HAP-1 (cell line): ENCODE results near the gene AIFM1.

Experiments used
- DNase-seq, 2 experiments: peaks; one replicate each; pipeline ENCODE4 v3.0.0-alpha.2; 2016 to 2020; ENCODE audit warnings: low spot score in 2 of 2
- H3K27me3 ChIP-seq: fragments of 250-450 bp; sonication (Bioruptor Pico); 2 replicates; pipeline ENCODE4 v1.5.1; 2020; ENCODE audit warnings: low read depth, mild to moderate bottlenecking, moderate library complexity
- H3K36me3 ChIP-seq: fragments of 250-450 bp; sonication (Bioruptor Pico); replicated peaks from 2 replicates; pipeline ENCODE4 v1.5.1; 2020; ENCODE audit warnings: mild to moderate bottlenecking
- H3K4me1 ChIP-seq: fragments of 250-450 bp; sonication (Bioruptor Pico); 2 replicates; pipeline ENCODE4 v1.5.1; 2020; ENCODE audit warnings: mild to moderate bottlenecking
- H3K4me3 ChIP-seq: fragments of 250-450 bp; sonication (Bioruptor Pico); 2 replicates; pipeline ENCODE4 v1.5.1; 2020; ENCODE audit warnings: mild to moderate bottlenecking, moderate library complexity
- H3K9me3 ChIP-seq: fragments of 250-450 bp; sonication (Bioruptor Pico); 2 replicates; pipeline ENCODE4 v1.5.1; 2020; ENCODE audit warnings: mild to moderate bottlenecking, moderate library complexity
- in situ Hi-C: fragments of 300-500 bp; cut with MboI; formaldehyde crosslinking; loops from 3 replicates; pipeline ENCODE4 v1.14.3; 2020; ENCODE audit warnings: low sequenced_read_pairs, inconsistent platforms, mixed read lengths

AIFM1 gene

GRCh38 chrX:130162094-130162735, 3.4 kb downstream of the AIFM1 start:
- H3K36me3 ChIP-seq, result peaks cover 3% of the 10 kb centered on the region; the same call in 1 of the 2 replicates
- in situ Hi-C loops, result no loop called here
- no peaks in the 10 kb centered on the region for H3K9me3 ChIP-seq
- H3K4me3 ChIP-seq, result no peak overlapping the region
- H3K4me1 ChIP-seq, result peaks cover 22% of the 10 kb centered on the region
- no peak for DNase-seq
- H3K27me3 ChIP-seq, result no peaks in the 10 kb centered on the region

GRCh38 chrX:130159776-130160175, 5.9 kb downstream of the AIFM1 start:
- H3K27me3 ChIP-seq, result no peaks in the 10 kb centered on the region
- no peak overlapping the region for H3K4me3 ChIP-seq
- peaks cover 24% of the 10 kb centered on the region for H3K36me3 ChIP-seq
- peaks cover 13% of the 10 kb centered on the region for H3K4me1 ChIP-seq
- in situ Hi-C loops, result no loop called here
- no peak for DNase-seq
- H3K9me3 ChIP-seq, result no peaks in the 10 kb centered on the region

GRCh38 chrX:130158311-130158710, 7.3 kb downstream of the AIFM1 start:
- in situ Hi-C loops, result no loop called here
- H3K9me3 ChIP-seq, result no peaks in the 10 kb centered on the region
- no peak overlapping the region for H3K4me3 ChIP-seq
- peaks cover 1% of the 10 kb centered on the region for H3K4me1 ChIP-seq
- H3K36me3 ChIP-seq, result peaks cover 26% of the 10 kb centered on the region
- DNase-seq, result no peak
- H3K27me3 ChIP-seq, result no peaks in the 10 kb centered on the region

- Histone ChIP-seq H3K9me3 (no peaks in the 10 kb centered on the region), H3K4me3 (no peak overlapping the region), H3K36me3 (peaks cover 26% of the 10 kb centered on the region), H3K27me3 (no peaks in the 10 kb centered on the region), H3K4me1 (no peaks in the 10 kb centered on the region)
- no peak for DNase-seq
- in situ Hi-C loops, result no loop called here
These were observed 10.1 kb downstream of the AIFM1 start for GRCh38 chrX:130155564-130155963.

- H3K36me3 ChIP-seq, result peaks cover 56% of the 10 kb centered on the region
- H3K4me3 ChIP-seq, result no peak overlapping the region
- no peaks in the 10 kb centered on the region for H3K4me1 ChIP-seq
- H3K27me3 ChIP-seq, result no peaks in the 10 kb centered on the region
- no peaks in the 10 kb centered on the region for H3K9me3 ChIP-seq
- in situ Hi-C loops, result no loop called here
- no peak for DNase-seq
These were observed 18.0 kb downstream of the AIFM1 start for GRCh38 chrX:130147631-130148030.

GRCh38 chrX:130145123-130145522, 20.5 kb downstream of the AIFM1 start:
- peaks cover 72% of the 10 kb centered on the region for H3K36me3 ChIP-seq
- no peaks in the 10 kb centered on the region for H3K9me3 ChIP-seq
- no peak for DNase-seq
- H3K27me3 ChIP-seq, result no peaks in the 10 kb centered on the region
- H3K4me1 ChIP-seq, result no peaks in the 10 kb centered on the region
- no peak overlapping the region for H3K4me3 ChIP-seq
- in situ Hi-C loops, result no loop called here

- DNase-seq, result no peak
- in situ Hi-C loops, result no loop called here
These were observed 21.1 kb downstream of the AIFM1 start for GRCh38 chrX:130144509-130144908.

GRCh38 chrX:130139474-130140201, 26.0 kb downstream of the AIFM1 start:
- H3K27me3 ChIP-seq, result no peaks in the 10 kb centered on the region
- in situ Hi-C loops, result no loop called here
- no peak for DNase-seq
- peaks cover 70% of the 10 kb centered on the region for H3K36me3 ChIP-seq
- H3K4me1 ChIP-seq, result no peaks in the 10 kb centered on the region
- H3K4me3 ChIP-seq, result no peak overlapping the region
- H3K9me3 ChIP-seq, result no peaks in the 10 kb centered on the region

More at GRCh38 chrX:130144509-130144908, 21.1 kb downstream of the AIFM1 start:
- H3K4me3 ChIP-seq, result no peak overlapping the region
- no peaks in the 10 kb centered on the region for H3K4me1 ChIP-seq
- H3K36me3 ChIP-seq, result peaks cover 76% of the 10 kb centered on the region
- H3K27me3 ChIP-seq, result no peaks in the 10 kb centered on the region
- no peaks in the 10 kb centered on the region for H3K9me3 ChIP-seq

GRCh38 chrX:130136961-130137360, 28.7 kb downstream of the AIFM1 start:
- Histone ChIP-seq H3K36me3 (peaks cover 73% of the 10 kb centered on the region), H3K9me3 (no peaks in the 10 kb centered on the region), H3K27me3 (no peaks in the 10 kb centered on the region), H3K4me3 (no peak overlapping the region), H3K4me1 (no peaks in the 10 kb centered on the region)
- no peak for DNase-seq
- in situ Hi-C loops, result no loop called here

- Histone ChIP-seq H3K4me3 (no peak overlapping the region), H3K9me3 (no peaks in the 10 kb centered on the region), H3K36me3 (peaks cover 72% of the 10 kb centered on the region), H3K27me3 (no peaks in the 10 kb centered on the region), H3K4me1 (no peaks in the 10 kb centered on the region)
- in situ Hi-C loops, result no loop called here
- no peak for DNase-seq
These were observed 29.1 kb downstream of the AIFM1 start for GRCh38 chrX:130136496-130136895.

- in situ Hi-C loops, result no loop called here
These were observed 34.7 kb downstream of the AIFM1 start for GRCh38 chrX:130130990-130131389.

GRCh38 chrX:130125091-130125874, 40.4 kb downstream of the AIFM1 start:
- Histone ChIP-seq H3K4me3 (no peak overlapping the region), H3K4me1 (peaks cover 5% of the 10 kb centered on the region), H3K9me3 (no peaks in the 10 kb centered on the region), H3K27me3 (no peaks in the 10 kb centered on the region), H3K36me3 (peaks cover 51% of the 10 kb centered on the region)
- DNase-seq, result no peak
- in situ Hi-C loops, result no loop called here

More at GRCh38 chrX:130130990-130131389, 34.7 kb downstream of the AIFM1 start:
- DNase-seq, result no peak
- no peak overlapping the region for H3K4me3 ChIP-seq
- no peaks in the 10 kb centered on the region for H3K9me3 ChIP-seq
- peaks cover 78% of the 10 kb centered on the region for H3K36me3 ChIP-seq
- no peaks in the 10 kb centered on the region for H3K27me3 ChIP-seq
- no peaks in the 10 kb centered on the region for H3K4me1 ChIP-seq

GRCh38 chrX:130124577-130124976, 41.1 kb downstream of the AIFM1 start:
- Histone ChIP-seq H3K4me3 (no peak overlapping the region), H3K9me3 (no peaks in the 10 kb centered on the region), H3K27me3 (no peaks in the 10 kb centered on the region), H3K4me1 (peaks cover 7% of the 10 kb centered on the region), H3K36me3 (peaks cover 44% of the 10 kb centered on the region)
- DNase-seq, result no peak
- in situ Hi-C loops, result loop anchor here (25.0 kb wide), 1 partner anchor 788 kb away; the partner anchor contains the start of gene ENOX2

- Histone ChIP-seq H3K27me3 (no peaks in the 10 kb centered on the region), H3K9me3 (no peaks in the 10 kb centered on the region), H3K4me1 (peaks cover 7% of the 10 kb centered on the region), H3K4me3 (no peak overlapping the region), H3K36me3 (peaks cover 18% of the 10 kb centered on the region)
- no peak for DNase-seq
- in situ Hi-C loops, result loop anchor here (25.0 kb wide), 1 partner anchor 791 kb away; the partner anchor contains the start of gene ENOX2
These were observed 44.2 kb downstream of the AIFM1 start for GRCh38 chrX:130121505-130121800.
